GM18499 (cell line): ENCODE data around the gene DCN.

Source experiments
- ATAC-seq: cut with Tn5 transposase; IDR thresholded peaks from one replicate; pipeline ENCODE4 v1.9.1; 2021; ENCODE audit warnings: moderate number of reproducible peaks; ENCODE audit not compliant: insufficient read depth, unreplicated experiment

DCN gene

DNA sequence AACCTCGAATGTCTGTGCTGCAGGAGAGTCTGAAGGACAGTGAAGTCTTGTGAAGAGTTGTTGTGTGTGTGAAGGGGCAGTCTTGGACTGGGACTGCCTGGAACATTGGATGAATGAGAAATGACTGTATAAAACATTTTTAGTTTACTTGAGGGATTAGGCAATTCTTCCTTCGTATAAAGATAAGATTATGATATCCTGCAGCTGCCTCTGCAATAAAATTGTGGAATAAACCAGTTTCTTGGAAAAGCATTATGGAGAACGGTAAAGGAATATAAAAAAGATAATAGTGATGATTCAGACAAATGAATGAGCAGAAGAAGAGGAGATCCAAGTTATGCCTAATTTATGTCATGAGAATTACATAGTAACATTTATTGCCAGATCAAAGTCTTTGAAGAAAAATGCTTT is 40.4 kb downstream of the DCN start:
- no peak for ATAC-seq

DNA sequence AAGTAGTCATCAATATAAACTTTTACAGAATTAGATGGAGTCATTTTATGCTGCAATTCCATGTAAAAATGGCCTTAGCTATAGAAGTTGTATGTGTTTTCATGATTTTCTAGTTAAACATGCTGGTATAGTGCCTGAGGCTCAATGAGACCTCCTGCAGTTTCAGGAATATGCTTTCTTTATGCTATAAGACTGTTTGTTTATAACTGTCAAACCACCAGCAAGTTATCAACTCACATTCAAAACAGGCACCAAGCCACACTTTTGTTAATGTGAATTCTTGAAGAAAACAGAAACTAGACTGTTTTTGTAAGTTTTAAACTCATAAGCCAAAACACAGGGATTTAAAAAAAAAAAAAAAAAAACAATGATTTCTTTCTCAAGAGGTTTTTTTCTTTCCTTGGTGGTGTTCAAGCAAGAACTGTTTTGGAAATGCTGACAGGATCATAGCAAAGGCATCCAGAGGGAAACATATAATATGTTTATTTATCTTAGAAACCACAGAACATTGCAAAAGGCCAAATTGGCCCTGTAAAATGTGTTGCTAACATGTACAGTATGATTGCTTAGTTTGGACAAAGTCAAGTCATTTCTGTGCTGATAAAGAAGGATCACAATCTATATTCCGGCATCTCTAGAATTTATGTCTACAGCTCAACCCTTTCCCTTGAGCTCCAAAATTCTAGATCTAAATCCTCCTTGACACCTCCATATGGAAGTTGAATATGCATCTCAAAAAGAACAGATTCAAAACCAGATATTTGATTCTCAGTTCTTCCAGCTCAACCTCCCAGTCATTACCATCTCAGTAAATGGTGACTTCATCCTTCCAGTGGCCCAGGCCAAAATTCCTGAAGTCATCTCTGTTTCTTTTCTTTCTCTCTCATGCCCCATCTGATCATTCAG is 42.3 kb downstream of the DCN start:
- ATAC-seq: no peak

DNA sequence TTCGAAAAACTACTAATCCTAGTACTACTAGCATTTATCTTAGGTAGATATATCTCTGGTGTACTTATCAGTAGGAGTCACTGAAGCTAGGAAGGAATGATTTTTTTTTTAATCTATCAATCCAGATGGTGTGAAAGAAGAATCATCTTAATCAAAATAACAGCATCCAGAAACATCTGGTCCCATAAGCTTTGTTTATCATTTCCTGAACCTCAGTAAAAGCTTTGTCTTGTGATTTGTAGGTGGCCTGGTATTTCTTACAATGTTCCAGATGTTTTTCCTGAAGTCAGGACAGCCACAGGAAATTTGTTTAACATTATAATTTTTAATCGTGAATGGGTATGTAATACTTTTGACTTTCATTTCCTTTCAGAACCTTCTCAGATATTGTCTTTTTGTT is 43.3 kb downstream of the DCN start:
- ATAC-seq: no peak

DNA sequence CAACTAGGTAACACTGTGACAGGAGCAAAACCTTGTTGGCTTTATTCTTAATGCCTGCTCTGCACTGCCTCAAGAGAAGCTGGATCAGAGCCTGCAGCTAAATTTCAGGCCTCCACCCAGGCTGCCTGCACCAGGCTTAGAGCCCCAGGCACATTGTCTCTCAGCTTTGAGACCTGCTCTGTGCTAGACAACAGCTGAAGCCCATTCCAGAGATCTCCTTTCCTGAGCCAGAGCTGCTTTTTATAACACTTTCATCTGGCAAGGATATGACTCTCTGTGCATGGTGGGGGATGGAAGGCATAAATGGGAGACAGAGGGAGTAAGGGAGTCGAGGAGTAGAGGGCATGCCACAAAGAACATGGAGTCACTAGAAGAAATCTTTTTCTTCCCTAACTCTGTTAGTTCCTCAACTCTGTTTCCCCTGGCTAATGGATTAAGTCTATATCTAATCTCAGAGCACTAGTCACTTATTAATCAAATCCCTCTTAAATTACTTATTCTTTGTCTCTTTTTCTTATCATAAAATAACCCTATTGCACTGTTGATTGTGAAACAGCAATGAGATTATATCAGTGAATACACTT is 44.2 kb downstream of the DCN start:
- no peak for ATAC-seq

DNA sequence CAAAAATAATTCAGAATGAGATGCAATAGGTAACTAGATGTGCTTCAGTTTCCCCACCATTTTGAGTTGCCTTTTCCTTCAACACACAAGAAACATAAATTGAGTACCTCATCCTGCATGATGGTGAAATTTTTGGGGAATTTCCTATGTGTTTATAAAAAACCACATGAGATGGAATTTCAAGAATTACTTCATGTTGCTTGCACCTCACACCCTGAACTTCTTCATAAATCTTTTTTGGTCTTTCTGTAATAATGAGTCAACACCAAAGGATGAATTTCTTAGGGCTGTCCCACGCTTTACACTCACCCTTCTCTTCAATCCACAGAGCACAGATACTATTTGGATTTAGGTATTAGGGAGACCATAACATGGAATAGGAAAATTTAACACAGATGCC is 48.7 kb downstream of the DCN start:
- no peak for ATAC-seq

DNA sequence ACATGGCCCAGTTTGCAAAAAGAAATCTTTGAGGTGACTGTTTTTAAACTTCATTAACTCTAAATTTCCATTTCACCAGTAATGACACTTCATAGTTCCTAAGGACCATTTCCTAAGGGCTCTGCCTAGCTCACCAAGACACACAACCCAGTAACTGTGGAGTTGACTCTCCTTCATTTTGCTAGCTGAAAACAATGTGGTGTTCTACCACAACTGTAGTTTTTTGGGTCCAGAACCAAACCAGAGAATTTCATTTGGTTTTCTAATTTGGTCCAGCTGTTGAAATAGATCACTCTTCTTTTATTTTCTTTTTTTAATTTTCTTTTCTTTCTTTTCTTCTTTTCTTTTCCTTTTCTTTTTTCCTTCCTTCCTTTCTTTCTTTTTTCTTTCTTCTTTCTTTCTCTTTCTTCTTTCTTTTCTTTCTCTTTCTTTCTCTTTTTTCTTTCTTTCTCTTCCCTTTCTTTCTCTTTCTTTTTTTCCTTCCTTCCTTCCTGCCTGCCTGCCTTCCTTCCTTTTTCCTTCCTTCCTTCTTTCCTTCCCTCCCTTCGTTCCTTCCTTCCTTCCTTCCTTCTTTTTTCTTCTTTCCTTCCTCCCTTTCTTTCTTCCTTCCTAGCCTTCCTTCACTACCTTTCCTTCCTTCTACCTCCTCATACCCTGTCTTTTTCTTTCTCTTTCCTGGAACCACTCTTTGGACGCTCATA is 52.8 kb downstream of the DCN start:
- no peak for ATAC-seq

DNA sequence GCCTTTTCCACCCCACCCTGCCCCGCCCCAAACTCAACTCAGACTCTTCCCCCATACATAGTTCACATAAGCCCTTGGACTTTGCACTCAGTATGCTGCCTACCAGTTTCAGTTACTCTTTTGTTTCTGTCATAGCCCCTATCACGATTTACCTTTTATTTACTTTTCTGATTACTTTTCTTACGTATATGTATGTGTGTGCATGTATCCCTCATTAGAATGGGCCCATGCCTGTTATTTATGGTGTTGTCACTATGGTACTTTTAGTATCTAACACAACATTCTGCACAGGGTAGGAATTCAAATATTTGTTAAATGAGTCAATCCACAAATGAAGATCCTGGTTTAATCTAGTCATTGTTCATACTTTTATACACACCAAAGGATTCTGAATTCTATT is 54.9 kb downstream of the DCN start:
- no peak for ATAC-seq

DNA sequence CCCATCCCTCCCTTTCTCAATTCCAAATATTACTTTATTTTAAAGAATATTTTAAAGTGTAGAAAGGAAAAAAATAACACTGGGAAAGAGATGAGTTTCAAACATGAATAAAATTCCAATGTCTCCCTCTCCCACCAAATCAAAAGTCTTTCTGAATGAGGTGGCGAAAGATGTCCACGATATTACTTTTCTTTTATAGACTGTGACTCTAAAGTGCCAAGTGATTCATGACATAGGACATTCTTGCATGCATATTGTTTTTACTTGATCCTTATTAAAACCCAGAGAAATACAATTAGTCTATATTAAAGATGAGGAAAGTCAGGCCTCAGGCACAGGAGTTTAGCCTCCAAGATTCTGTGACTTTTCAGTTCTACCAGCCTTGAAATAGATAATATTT is 55.3 kb downstream of the DCN start:
- no peak for ATAC-seq

DNA sequence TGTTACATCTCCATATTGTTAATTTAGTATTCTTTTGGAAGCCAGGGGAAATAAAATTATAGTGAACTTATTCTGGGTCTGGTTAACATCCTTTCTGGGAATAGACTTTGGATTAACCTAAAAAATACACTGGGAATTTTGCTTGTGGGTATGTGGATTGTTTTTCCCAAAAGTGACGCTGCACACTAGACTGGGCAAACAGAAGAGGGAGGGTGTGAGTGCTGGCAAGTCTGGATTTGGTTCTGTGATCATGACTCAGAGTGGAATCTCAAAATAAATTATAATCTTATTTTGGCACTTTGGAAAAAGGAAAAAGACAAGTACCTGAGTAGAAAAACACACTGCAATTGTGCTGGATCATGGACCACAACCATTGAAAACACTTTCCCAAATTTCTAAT is 56.1 kb downstream of the DCN start:
- ATAC-seq: no peak

DNA sequence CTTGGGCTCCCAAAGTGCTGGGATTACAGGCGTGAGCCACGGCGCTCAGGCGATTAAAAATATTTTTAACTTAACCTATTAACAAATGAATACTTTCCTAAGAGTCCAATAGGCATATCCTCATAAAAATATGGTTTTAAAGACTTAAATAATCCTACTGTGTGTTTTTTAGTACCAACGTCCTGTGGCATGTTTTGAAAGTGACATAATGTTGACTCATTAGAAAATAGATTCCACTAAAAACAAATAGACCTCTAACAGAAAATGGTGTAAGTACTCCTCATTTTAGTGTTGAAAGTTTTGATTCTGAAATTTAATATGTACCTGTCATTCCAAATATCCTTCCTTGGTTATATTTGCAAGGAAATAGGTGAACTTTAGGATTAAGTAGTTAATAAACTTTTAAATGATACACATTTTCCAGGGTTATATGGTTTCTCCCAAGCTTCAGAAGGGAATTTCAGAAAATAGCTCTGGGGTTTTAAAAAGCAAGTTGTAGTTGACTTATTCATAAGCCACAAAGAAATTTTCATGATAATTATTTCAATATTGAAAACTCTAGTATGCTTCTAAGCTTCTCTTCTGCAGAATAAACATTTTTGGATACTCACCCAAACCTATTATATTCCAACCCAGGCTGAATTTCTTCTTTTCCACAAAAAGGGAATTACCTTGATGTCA is 59.2 kb downstream of the DCN start:
- ATAC-seq: no peak

DNA sequence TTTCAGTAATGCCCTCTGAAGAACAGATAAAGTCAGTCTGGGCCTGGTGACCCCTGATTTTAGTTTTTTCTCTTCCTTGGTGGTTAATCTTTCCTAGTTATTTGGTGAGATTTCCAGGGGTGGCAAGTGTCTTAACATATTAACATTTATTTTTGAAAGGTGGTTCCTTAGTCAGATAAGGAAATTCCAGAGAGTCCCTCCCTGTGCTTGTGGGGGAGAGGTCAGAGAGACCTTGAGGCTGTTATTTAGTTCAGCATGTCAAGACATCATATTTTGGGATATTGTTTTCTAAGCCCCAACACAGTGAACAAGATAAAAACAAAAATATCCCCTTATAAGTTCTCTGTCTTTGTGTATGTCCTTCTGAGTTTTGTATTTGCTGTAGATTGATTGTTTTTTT is 61.8 kb downstream of the DCN start:
- ATAC-seq: no peak

DNA sequence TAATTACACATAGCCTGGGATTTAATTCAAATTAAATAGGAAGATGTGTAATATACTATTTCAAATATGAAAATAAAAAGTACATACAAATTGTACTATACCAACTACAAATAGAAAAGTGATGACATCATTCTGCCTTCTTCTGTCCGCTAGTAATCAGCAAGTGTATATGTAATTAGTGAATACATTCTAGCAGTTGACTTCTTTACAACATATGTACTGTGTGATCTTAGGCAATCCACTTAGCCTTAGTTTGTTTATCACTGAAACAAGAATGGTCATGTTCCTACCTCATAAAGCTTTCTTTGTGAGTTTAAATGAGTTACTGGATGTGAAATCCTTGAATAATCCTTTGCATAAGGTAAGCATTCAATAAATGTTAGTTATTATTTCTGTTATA is 63.5 kb downstream of the DCN start:
- no peak for ATAC-seq

DNA sequence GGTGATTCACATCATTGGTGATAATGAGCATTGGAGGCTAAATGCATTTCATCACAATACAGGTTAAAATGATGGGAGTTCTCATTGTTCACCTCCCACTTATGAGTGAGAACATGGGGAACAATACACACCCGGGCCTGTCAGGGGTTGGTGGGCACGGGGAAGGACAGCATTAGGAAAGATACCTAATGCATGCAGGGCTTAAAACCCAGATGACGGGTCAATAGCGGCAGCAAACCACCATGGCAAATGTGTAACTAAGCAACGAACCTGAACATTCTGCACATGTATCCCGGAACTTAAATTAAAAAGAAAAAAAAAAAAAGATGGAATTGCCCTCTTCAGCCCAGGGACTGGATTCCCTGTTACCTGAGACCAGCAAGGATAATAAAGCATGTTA is 69.0 kb downstream of the DCN start:
- no peak for ATAC-seq

DNA sequence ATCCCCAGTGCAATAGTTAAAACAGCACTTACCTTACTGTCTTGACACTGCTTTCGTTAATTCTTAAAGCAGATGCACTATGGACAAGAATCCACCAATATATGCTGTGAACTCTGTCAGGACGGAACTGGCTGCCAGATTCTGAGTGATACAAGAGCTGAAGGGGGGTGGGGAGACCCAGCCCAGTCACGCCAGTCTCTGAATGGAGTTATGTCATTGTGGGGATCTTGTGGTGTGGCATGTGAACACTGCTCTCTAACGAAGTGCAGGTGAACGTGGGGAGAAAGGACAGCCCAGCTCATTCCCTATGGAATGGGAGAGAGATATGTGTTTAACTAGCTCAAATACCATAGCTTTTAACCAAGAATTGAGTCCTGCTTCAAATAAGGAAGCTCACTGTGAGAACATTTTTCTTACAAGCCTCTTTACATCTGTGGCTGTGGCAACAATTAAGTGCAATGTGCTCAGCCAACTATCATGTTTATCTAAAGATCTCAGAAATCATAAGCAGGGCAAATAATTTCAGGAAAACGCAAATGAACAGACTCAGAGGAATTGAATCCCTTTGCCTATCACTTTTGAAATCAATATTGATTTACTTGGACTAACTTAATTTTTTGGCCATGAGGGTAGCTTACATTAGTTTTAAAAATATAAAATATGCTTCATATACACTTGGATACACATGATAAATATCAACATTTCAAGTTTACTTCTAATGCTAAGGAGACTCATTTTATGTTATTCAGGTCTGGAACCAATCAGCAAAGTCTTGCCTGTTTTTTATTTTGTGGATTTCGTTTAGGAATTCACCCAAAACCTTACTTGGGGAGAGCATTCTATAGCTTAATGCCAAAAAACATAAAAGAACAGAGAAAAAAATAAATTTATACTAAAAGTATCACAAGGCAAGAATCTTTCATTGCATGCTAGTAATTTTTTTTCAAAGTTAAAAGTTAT is 71.0 kb downstream of the DCN start, which contains the start of gene LUM:
LUM (minus strand) TSS at position 129 of the 960 bp plus-strand sequence. CDS start 2,515 bp downstream, outside the sequence.
- ATAC-seq: no peak

DNA sequence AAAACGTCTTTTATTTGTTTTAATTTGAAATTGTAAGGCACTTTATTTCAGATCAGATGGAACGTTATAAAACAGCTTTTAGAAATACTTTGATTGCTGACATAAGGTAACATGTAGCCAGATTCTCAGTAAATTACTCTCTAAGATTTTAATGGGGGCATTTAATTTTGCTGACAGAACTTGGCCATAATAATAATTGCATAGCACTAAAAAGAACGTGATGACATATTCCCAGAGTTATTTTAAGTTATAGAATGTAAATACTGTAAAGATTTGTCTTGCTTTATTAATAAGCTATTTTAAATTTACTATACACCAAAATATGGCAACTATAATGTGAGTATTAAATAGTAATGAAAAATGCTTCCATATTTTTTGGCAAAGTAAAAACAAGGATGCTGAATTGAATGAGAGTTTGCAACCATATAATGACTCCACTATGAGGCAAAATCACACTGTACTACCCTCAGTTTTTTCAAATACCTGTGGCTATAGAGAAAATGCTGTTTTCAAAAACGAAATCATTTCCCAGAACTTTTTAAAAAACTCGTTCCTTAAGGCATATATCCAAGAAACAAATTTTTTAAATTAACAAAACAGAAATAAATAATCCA is 72.2 kb downstream of the DCN start:
- ATAC-seq: no peak

DNA sequence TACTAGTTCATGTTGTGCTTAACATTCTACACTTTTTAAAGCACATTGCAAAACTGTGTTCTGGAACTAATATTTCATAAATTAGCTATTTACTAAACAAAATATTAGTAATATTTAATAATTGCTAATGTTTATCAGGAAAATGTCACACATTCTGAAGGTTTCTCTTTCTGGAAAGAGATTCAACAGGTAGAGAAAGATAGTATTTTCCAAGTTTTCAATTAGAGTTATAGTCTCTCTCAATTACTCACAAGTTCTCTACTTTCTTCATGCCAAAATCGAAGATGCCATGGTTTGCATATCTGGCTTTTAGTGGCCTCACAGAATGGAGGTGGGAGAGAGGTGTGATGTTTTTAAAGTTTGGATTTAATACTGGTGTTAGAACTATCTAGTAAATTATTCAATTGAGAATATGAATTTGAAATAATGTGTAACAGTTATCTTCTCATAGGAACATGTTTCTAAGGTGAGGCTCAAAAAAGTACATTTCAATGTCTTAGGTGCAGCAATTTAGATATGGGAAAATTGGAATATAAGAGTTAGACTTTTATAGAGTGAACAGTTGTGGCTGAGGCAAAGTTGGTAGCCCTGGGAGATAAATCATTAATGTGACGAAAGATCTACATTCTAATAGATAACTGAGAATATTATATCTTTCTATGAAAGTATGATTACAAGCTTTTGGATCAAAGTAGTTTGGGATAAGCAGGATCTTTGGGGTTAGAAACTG is 72.9 kb downstream of the DCN start:
- no peak for ATAC-seq

DNA sequence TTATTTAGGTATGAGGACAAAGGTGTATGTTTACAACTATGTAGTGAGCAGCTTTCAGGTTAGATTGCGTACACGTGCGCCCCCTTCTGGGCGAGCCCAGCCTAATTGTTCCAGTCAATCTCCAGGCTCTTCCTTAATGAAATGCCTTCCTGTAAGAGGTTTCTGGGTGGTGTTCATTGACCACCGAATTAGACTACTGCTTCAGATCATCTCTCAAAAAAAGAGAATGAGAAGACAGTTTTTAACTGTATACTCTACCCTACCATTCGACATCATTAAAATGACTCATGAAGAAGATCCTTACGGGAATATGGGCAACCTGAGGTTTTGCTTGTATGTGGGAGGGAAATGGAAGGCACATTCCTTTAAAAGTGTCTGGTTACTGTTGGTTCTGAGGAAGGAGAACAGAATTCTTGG is 73.5 kb downstream of the DCN start:
- ATAC-seq: peak; percentile 72

DNA sequence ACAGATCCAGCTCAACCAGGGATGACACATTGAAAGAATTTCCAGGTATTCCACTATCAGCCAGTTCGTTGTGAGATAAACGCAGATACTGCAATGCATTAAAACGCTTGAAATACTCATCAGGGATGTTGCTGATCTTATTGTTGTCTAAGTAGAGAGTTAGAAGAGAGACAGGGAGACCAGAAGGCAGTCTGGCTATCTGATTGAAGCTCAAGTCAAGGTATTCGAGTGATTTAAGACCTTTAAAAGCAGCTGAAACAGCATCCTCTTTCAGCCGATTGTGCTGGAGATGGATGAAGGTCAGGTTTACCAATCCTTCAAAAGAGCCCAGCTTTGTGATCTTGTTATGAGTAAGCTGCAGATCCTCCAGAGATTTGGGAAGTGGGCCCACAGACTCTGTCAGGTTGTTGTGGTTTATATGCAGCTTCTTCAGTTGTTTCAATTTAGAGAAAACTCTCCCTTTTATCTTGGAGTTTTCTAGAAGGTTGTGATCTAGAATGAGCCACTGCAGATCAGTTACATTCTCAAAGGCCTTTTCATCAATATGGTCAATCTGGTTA is 74.3 kb downstream of the DCN start:
- no peak for ATAC-seq
